Measurements from ENCODE around the gene GRIK3. TPM values are rescaled to one million over a fixed set of nuclear protein-coding genes. Genes with fewer than 3 reads are reported as not detected.

GRIK3 gene
- total and polyA plus RNA-seq, 2 of the 8 experiments (the other 6 are each of a cell fraction or from before 2014, with no cell fraction given): 2.1 to 3.4 TPM

GRCh38 chr1:36948147-36948546, 86.2 kb downstream of the GRIK3 start:
- Histone ChIP-seq H2BK5ac (ENCODE audit: low read depth, low read length) (no peak overlapping the region), H2BK20ac (ENCODE audit: low read length) (no peak overlapping the region), H4K8ac (ENCODE audit: extremely low read depth, insufficient read depth, low read length) (no peak overlapping the region), H2AK5ac (ENCODE audit: low read depth, low read length) (no peak overlapping the region), H3K9ac (replicated peaks in 1 of 4; ENCODE audit: extremely low read depth in 1 of 4, low read depth in 3 of 4, low read length in 3 of 4) (no peak overlapping the region), H3K4ac (replicated peaks; ENCODE audit: insufficient read length, low read depth, low read length) (no peak overlapping the region), H3K23ac (ENCODE audit: insufficient read length) (no peak overlapping the region), H3K14ac (ENCODE audit: insufficient read length) (no peak overlapping the region), H3K4me1 (replicated peaks in 1 of 4; ENCODE audit: control insufficient read depth in 3 of 4, insufficient read depth in 4 of 4, low read length in 3 of 4) (peaks cover 2 to 8% (median 4%) of the 10 kb centered on the region in 4 experiments; a peak in 5 of 7 replicates), H3K56ac (replicated peaks; ENCODE audit: insufficient read length, low read depth, low read length) (no peak overlapping the region), H2AFZ (ENCODE audit: low read length) (no peak overlapping the region), H4K5ac (ENCODE audit: insufficient read length, low read depth, low read length) (no peak overlapping the region), H3K4me3 (ENCODE audit: extremely low read depth in 1 of 4, insufficient read depth in 2 of 4, low read depth in 3 of 4, low read length in 4 of 4) (no peak overlapping the region), H3K9me3 (ENCODE audit: insufficient read depth in 2 of 2, low read depth in 1 of 2, low read length in 1 of 2) (no peaks in the 10 kb centered on the region), H3K27me3 (replicated peaks in 1 of 4; ENCODE audit: control insufficient read depth in 3 of 4, extremely low read depth in 1 of 4, insufficient read depth in 3 of 4, low read length in 3 of 4) (no peaks in the 10 kb centered on the region), H3K27ac (ENCODE audit: low read depth, low read length) (no peak overlapping the region), H4K91ac (replicated peaks; ENCODE audit: insufficient read length, low read length) (no peak overlapping the region), H2BK120ac (replicated peaks; ENCODE audit: low read depth, low read length) (no peak overlapping the region), H3K18ac (ENCODE audit: extremely low read depth, low read length) (no peak overlapping the region), H3K23me2 (ENCODE audit: low read depth, low read length) (no peaks in the 10 kb centered on the region), H4K20me1 (replicated peaks in 1 of 2; ENCODE audit: control insufficient read depth in 1 of 2, insufficient read depth in 2 of 2, low read length in 2 of 2) (no peaks in the 10 kb centered on the region), H3K79me2 (ENCODE audit: control insufficient read depth in 1 of 2, insufficient read depth in 2 of 2, low read length in 2 of 2) (no peaks in the 10 kb centered on the region), H2BK15ac (ENCODE audit: low read length) (no peak overlapping the region), H3K79me1 (ENCODE audit: low read depth, low read length) (no peaks in the 10 kb centered on the region), H2BK12ac (ENCODE audit: low read depth, low read length) (no peak overlapping the region), H3K36me3 (ENCODE audit: control insufficient read depth in 2 of 4, insufficient read depth in 4 of 4, low read length in 3 of 4) (no peaks in the 10 kb centered on the region), H3K4me2 (ENCODE audit: insufficient read depth in 1 of 2, low read depth in 2 of 2, low read length in 2 of 2) (no peak overlapping the region)
- no peak for DNase-seq (ENCODE audit: low read depth in 1 of 2, low spot score in 2 of 2)
- WGBS, 2 experiments (ENCODE audit: extremely low coverage in 1 of 2, insufficient coverage in 1 of 2, insufficient read length in 1 of 2, insufficient replicate concordance in 2 of 2, low coverage in 1 of 2, low lambda C conversion rate in 2 of 2, missing lambda C conversion rate in 1 of 2): 100% methylated on average over 2 of the region's 2 CpGs; no CpG with 5 or more reads in 1 of the 2 experiments
- FAIRE-seq: peak; percentile 13
- ChIA-PET CTCF (ENCODE audit: partially characterized antibody) (interaction anchor here (0.9 to 1.4 kb wide), 5 partner anchors 70 to 453 kb away, joined by 3 read pairs; no protein-coding TSS in a partner anchor), POLR2A (ENCODE audit: partially characterized antibody) (no interaction called here)
- no peak for TF ChIP-seq RFX5 (IDR thresholded peaks at IDR 0.05; ENCODE audit: borderline replicate concordance, low read depth, low read length)
- TF ChIP-seq CREB1 (IDR thresholded peaks at IDR 0.05): no peak
